A549 treated with CpdA at 1 μM for 4 hours (cell line): ENCODE measurements around the gene TNFSF8. TPM values are rescaled to one million over a fixed set of nuclear protein-coding genes. Genes with fewer than 3 reads are reported as not detected.

ENCODE experiments used
- total RNA-seq: library from RNA; stranded (reverse); fragments of 200-300 nt; extraction: Qiagen RNA extraction; gene quantifications from 5 replicates; pipeline ENCODE4 v1.2.3, GENCODE V29; 2022; ENCODE audit warnings: low read depth

TNFSF8 gene, protein sequence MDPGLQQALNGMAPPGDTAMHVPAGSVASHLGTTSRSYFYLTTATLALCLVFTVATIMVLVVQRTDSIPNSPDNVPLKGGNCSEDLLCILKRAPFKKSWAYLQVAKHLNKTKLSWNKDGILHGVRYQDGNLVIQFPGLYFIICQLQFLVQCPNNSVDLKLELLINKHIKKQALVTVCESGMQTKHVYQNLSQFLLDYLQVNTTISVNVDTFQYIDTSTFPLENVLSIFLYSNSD
- not detected in 5 replicates for total RNA-seq

GRCh38 chr9:114930056-114930812 lies at the start of gene TNFSF8:
TSS of gene TNFSF8 (minus strand) at chr9:114930591. CDS start at chr9:114930303, 288 bp downstream.

Other genes starting within 250 kb of the TNFSF8 start
- not detected in 5 replicates for gene TEX48, start 248.4 kb downstream of the TNFSF8 start, total RNA-seq
- 0.26 to 0.41 TPM (median 0.37 TPM) in 5 replicates for gene TNFSF15, start 124.6 kb downstream of the TNFSF8 start, total RNA-seq
- 0.83 to 1.3 TPM (median 1.1 TPM) in 5 replicates for gene TNC, start 187.6 kb upstream of the TNFSF8 start, total RNA-seq